ENCODE data around the gene MED1. TPM values are rescaled to one million over a fixed set of nuclear protein-coding genes. Genes with fewer than 3 reads are reported as not detected.

The MED1 gene
- total and polyA plus RNA-seq, 2 of the 4 experiments (the other 2 are of a cell fraction), result 16.9 to 24.2 TPM

- H3K18ac ChIP-seq (ENCODE audit: low read depth, low read length), result no peak overlapping the region
- no peak overlapping the region for H3K4ac ChIP-seq (ENCODE audit: low read depth, low read length)
- no peak overlapping the region for H3K27ac ChIP-seq (ENCODE audit: insufficient read depth, low read length)
- H3K4me2 ChIP-seq (ENCODE audit: low read depth, low read length), result no peak overlapping the region
- H3K4me1 ChIP-seq (ENCODE audit: control insufficient read depth, insufficient read depth, low read length), result no peaks in the 10 kb centered on the region
- no peak overlapping the region for H3K23ac ChIP-seq (ENCODE audit: low read depth, low read length)
- WGBS, 2 experiments (ENCODE audit: extremely low coverage in 2 of 2, insufficient read length in 1 of 2), result 58% methylated on average over 2 of the region's 7 CpGs; no CpG with 5 or more reads in 1 of the 2 experiments
- no peak overlapping the region for H2BK15ac ChIP-seq (ENCODE audit: low read depth, low read length)
- no peak overlapping the region for H3K4me3 ChIP-seq (ENCODE audit: insufficient read depth, low read depth, low read length)
- no peaks in the 10 kb centered on the region for H3K9me3 ChIP-seq (ENCODE audit: control insufficient read depth, insufficient read depth, low read length)
- H2BK20ac ChIP-seq (ENCODE audit: low read depth, low read length), result no peak overlapping the region
- ATAC-seq (ENCODE audit: low read depth), result no peak
- ChIA-PET POLR2A (ENCODE audit: unreplicated experiment) (no interaction called here), CTCF (interaction anchor here (0.7 kb wide), 1 partner anchor 321 kb away, joined by 3 read pairs; no protein-coding TSS in a partner anchor)
- no peaks in the 10 kb centered on the region for H3K9me1 ChIP-seq (ENCODE audit: insufficient read depth, low read length)
- no peak overlapping the region for H2BK120ac ChIP-seq (ENCODE audit: low read depth, low read length)
- no peak overlapping the region for H4K91ac ChIP-seq (ENCODE audit: insufficient read depth, low read depth, low read length)
- intact Hi-C loops (cut with micrococcal nuclease), result no loop called here
- no peak overlapping the region for H4K5ac ChIP-seq (ENCODE audit: low read depth, low read length)
- dilution Hi-C loops (cut with HindIII; ENCODE audit: low sequenced_read_pairs, unreplicated experiment), result no loop called here
- H3K36me3 ChIP-seq (ENCODE audit: control insufficient read depth, insufficient read depth, low read length), result peaks cover 40% of the 10 kb centered on the region
- DNase-seq, result no peak
- H2BK5ac ChIP-seq (ENCODE audit: low read depth, low read length, poor library complexity, severe bottlenecking), result no peak overlapping the region
- H3K79me1 ChIP-seq (ENCODE audit: low read depth in 1 of 2, low read length in 2 of 2), result peaks cover 15 to 41% of the 10 kb centered on the region in 2 experiments; a peak in 3 of 4 replicates
- in situ Hi-C loops (cut with MboI; ENCODE audit: low sequenced_read_pairs), result no loop called here
- H2AK9ac ChIP-seq (replicated peaks; ENCODE audit: low read depth, low read length, poor library complexity), result no peak overlapping the region
- no peak overlapping the region for H3K56ac ChIP-seq (ENCODE audit: extremely low read depth, insufficient read depth, low read length)
- peaks cover 21% of the 10 kb centered on the region for H4K20me1 ChIP-seq (ENCODE audit: insufficient read depth, low read length)
- no peak overlapping the region for H2AK5ac ChIP-seq (ENCODE audit: low read depth, low read length)
- no peak overlapping the region for H3K9ac ChIP-seq (ENCODE audit: low read depth, low read length)
- BruUV-seq (replicated peaks), result no TSS peak
- H4K8ac ChIP-seq (ENCODE audit: low read depth in 2 of 2, low read length in 2 of 2), result no peak overlapping the region
- H2AFZ ChIP-seq (replicated peaks; ENCODE audit: low read length, poor library complexity), result no peak overlapping the region
- H3K14ac ChIP-seq (replicated peaks; ENCODE audit: low read depth, low read length), result no peak overlapping the region
- TF ChIP-seq RFX5 (IDR thresholded peaks at IDR 0.05; ENCODE audit: low read depth, low read length) (no peak), CHD1 (IDR thresholded peaks at IDR 0.05; ENCODE audit: low read depth, low read length) (no peak), CTCF (conservative IDR thresholded peaks at IDR 0.05; ENCODE audit: low read depth, low read length) (no peak), MAFK (IDR thresholded peaks at IDR 0.05; ENCODE audit: low read depth, low read length) (no peak), MXI1 (IDR thresholded peaks at IDR 0.05; ENCODE audit: borderline replicate concordance, low read depth, low read length) (no peak), RCOR1 (IDR thresholded peaks at IDR 0.05; ENCODE audit: insufficient replicate concordance, low read length) (no peak), RAD21 (IDR thresholded peaks at IDR 0.05; ENCODE audit: low read length) (no peak), MAZ (IDR thresholded peaks at IDR 0.05; ENCODE audit: borderline replicate concordance, low read depth, low read length) (no peak), FOS (IDR thresholded peaks at IDR 0.05; ENCODE audit: low read depth, low read length) (no peak)
- H3K27me3 ChIP-seq (ENCODE audit: control insufficient read depth, insufficient read depth, low read length), result no peaks in the 10 kb centered on the region
These were observed 22.2 kb upstream of the MED1 start for GRCh38 chr17:39473310-39473709.
